ENCODE results near the gene LYPLAL1.
A peak's percentile ranks its signal among the peaks of the same experiment; 100 is the strongest.

Gene LYPLAL1

DNA sequence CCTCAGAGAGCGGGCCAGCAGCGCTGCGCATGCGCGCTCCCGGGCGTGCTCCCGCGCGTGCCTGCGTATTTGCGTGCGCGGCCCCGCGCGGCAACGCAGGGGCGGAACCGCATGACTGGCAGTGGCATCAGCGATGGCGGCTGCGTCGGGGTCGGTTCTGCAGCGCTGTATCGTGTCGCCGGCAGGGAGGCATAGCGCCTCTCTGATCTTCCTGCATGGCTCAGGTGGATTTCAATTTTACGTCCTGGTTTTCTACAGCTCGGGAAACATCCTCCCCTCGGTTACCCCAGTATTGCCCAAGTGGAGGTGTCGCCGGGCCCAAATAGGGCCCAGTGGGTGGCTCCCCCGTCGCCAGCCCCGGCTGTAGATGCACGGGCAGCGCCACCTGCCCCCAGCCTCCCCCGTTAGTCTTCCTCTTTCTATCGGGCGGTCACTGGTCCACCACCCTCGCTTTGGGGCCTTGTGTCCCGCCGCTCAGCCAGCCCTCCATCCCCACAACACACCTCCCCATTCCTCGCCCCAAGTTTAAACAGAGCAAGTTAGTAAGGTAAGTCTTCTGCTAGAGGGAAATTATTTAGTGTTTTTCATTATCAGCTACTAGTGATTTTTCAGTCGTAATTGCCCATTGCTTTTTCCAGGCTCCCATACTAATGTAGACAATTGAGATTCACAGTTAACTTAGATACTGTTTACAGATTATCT lies at the start of gene LYPLAL1:
TSS of gene LYPLAL1 (plus strand) at position 121 of the 702 bp plus-strand sequence. CDS start at position 134, 13 bp downstream.
- peak; percentile 75 to 78 for DNase-seq

DNA sequence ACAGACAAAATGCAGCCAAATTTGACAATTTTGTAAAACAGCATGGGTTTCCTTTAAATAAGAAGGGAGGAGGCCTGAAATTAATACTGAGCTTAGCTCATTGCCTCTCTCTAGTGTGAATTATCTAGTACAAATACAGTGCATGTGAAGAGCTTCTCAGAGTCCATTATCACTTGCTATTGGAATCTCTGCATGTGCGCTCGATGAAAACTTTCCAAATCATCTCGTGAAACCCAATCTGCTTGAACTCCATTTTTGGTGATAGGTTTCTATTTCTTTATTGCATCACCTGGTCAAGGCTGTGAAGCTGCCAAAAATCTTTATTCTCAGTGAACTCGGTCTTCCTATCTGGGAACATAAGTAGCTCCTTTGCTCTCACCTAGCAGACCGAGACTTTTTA lies 49.5 kb upstream of the LYPLAL1 start:
- DNase-seq = no peak

DNA sequence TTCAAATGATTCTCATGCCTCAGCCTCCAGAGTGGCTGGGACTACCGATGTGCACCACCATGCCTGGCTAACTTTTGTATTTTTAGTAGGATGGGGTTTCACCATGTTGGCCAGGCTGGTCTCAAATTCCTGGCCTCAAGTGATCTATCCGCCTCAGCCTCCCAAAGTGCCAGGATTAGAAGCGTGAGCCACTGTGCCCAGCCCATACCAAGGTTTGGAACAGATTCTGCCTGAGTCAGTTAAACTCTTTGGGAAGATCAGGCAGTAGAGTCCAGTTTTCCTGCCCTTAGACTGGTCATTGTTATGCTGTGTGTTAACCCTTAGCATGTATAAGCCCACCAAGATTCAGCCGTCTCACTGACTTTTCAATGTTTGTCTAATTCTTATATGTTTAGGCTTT lies 48.3 kb upstream of the LYPLAL1 start:
- no peak for DNase-seq

DNA sequence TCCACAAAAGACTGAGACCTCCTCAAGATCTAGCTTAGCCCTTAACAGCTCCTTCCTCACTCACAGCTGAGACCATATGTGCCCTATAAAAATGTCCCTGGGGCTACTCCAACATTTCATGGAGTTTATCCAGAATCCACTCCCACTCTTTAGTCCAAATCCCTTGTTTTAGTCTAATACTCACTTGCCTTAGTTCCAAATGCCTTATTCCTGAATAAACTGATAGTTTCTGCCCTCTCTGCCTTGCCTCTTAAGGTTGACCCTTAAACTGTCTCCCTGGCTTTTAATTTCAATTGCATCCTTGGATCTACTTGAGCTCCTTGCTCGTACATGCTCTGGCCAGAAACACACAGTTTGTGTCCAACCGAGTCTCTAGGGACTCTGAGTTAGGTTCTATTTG lies 47.3 kb upstream of the LYPLAL1 start:
- DNase-seq = no peak

DNA sequence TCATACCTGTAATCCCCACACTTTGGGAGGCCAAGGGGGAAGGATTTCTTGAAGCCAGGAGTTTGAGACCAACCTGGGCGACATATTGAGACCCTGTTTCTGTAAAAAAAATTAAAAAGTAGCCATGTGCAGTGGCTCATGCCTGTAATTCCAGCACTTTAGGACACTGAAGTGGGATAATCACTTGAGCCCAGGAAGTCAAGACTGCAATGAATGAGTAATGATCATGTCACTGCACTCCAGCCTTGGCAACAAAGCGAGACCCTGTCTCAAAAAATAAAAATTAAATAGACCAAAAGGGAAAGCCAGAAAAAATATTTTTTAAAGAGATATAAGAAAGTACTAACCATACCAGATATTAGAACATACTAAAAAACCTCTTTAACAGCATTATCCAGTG lies 44.7 kb upstream of the LYPLAL1 start:
- no peak for DNase-seq

DNA sequence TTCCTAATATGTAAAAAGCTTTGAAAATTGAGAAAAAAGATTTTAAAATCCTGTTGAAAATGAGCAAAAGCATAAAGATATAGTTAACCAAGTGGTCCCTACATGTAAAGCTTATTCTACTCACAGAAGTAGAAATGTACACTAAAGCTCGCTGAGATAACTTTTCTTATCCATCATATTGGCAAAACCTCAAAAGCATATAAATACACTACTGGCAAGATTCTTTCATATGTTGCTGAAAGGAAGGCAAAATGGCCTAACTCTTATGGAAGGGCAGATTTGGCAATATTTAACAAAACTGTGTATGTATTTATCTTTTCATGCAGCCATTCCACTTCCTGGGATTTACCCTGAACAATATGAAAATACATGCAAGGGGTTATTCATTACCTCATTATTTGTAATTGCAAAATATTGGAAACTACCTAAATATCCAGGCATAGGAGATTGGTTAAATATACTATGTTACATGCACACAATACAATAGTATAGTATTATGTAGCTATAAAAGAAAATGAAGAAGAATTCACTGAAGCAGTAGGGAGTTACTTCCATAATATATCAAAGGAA lies 43.2 kb upstream of the LYPLAL1 start:
- no peak for DNase-seq

DNA sequence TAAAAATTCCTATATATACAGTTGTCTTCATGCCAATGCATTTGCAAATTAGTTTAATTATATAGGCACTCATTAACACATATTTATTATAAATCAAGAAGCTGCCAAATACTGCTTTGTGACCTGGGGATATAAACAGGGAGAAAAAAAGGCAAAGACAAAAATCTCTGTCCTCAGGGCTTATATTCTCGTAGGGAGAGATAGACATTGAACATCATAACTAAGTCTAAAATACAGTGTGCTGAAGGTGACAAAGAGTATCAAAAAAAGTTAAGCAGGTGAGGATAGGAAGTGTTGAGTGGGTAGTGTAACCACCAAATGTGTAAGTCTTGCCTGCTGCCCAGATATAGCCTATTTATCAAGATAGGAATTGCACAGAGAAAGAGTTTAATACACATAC lies 40.7 kb upstream of the LYPLAL1 start:
- no peak for DNase-seq

DNA sequence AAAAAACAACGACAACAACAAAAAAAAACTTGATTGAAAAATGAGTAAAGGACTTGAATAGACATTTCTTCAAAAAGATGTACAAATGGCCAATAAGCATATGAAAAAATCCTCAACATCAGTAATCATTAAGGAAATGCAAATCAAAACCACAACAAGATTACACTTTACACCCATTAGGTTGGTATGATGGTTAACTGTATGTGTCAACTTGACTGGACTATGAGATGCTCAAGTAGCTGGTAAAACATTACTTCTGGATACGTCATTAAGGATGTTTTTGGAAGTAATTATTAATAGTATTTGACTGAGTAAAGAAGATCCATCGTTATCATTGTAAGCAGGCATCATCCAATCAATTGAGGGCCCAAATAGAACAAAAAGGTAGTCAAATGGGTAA lies 34.9 kb upstream of the LYPLAL1 start:
- no peak for DNase-seq

DNA sequence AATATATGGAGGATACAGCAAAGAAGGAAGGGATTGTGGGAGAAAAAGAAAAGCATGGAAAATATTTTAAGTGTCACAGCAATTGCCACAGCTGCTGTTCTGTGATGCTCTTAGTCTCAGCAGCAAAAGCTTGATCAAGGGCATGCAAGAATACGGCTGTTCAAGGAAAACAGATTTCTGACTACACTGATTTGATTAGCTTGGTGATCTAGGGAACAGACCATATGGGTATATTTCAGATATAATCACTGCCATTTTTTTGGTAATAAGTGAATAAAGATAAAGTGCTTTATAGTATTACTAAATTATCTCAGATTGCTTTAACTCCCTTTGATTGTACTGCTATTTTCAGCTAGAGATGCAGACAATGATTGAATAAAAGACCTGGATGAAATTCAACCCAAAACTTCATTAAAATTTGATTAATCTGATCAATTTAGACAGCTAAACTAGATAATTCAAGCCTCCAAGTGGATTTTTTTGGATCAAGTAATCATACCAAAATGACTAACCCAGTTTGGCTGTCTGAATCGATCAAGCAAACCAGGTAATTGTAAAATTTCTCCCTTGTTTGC lies 33.3 kb upstream of the LYPLAL1 start:
- no peak for DNase-seq

DNA sequence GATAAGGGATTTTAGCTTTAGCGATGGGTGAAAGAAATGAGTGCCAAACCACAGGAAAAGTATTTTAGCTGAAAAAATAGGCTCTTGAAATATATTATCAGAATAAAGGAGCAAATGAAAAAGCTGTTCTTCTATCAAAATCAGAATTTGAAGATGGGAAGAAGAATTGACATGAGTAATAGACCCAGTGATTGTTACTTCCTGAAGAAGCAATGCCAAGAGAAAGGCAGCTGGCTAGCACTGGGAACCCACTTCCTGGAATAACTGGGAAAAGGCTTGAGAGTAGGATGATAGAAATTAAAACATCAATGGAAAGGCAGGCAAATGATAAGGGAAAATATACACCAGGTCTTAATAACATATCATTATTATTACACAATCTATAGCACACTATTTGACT lies 29.9 kb upstream of the LYPLAL1 start:
- no peak for DNase-seq

DNA sequence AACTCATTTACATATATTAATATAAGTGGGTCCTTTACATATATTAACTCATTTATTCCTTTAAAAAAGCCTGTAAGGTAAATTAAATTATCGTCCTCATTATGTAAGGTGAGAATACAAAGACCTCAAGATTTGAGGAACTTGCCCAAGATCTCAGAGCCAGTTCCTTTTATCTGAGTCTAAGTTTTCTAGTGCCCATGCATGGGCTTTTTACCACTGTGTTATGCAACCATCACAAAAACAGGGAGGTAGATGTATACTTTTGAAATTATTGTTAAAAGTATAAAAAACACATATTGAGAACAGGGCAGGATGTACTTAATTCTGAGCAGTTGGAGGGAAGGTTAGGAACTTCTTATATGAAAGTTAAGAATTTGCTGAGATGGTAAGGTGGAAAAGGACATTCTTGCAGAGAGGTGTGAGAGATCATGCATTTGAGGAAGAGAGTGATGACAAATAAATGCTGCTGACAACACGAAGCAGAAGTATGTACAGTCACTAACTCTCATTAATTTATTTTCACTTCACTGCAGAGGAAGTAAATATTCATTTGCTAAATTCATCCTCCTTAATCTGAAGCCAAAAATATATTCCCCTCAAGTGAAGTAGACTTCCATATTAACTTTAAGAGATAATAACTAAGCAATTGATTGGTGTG lies 28.9 kb upstream of the LYPLAL1 start:
- no peak for DNase-seq

DNA sequence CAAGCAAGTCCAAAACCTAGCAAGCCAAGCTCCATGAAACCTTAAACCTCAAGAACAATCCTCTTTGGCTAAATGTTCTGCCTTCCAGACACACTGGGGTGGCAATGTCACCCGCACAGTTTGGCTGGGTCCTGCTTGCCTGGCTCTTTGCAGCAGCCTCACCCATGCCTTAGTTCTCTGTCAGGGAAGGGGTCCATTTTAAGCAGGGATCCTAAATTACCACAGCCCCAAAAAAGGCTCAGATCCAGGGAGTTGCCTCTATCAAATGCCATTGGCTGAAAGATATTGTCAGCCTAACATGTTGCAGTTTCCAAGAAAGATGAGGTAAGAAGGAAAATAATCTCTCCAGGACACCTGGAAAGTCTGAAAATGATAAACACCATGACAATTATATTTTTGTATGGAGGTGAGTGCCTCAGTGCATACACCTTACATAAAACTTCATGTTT lies 26.1 kb upstream of the LYPLAL1 start:
- no peak for DNase-seq

DNA sequence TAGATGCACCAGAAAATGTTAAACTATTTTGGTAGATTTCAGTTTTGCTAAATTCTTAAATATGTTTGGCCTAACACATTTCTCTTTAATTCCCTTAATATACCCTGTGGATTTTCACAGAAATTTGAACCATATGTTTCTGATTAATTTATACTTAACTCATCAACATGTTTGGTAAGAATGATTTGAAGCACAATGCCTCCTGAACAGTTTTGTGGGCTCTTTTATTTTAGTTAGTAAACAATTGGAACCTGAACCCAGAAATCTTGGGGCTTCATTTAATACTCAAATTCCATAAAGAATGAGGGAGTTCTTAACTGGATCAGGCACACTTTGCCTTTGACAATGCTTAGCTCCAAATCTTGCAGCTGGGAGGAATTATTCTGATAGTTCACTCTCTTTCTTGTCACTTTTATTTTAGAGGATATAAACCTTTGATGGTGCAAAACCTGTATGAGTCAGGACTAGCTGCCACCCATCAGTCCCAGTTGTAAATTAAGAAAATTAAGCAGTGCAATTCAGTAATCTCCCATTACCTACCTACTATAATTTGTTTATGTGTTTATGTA lies 24.6 kb upstream of the LYPLAL1 start:
- DNase-seq = no peak

DNA sequence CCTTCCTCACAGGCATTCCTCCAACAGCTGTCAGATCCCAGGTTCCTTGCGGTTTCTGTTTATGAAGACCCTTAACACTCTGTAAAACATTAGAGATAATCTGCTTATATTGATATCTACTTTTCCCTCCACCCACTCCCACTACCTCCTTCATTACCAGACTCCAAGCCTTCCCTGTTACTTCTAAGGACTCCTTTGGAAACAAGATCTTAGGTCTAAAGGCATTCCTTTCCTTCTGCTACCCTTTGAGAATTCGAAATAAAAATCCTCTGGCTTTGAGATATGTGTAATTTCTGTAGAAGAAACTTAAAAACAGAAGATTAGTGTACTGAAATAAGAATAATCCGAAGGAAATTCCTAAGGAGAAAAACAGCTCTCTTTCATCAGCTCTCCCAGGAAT lies 23.7 kb upstream of the LYPLAL1 start:
- DNase-seq = no peak

DNA sequence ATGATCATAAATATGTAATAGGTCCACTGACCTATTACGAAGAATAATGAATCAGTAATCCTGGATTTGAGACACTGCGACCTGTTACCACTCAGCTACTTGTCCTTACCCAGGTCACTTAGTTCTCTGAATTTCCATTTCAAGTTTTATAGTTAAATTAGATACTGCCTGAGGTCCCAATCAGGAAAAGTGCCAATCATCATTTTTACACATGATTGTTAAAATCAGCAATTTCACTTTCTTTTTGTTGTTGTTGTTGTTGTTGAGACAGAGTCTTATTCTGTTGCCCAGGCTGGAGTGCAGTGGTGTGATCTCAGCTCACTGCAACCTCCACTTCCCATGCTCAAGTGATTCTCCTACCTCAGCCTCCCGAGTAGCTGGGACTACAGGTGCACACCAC lies 22.8 kb upstream of the LYPLAL1 start:
- DNase-seq = no peak

DNA sequence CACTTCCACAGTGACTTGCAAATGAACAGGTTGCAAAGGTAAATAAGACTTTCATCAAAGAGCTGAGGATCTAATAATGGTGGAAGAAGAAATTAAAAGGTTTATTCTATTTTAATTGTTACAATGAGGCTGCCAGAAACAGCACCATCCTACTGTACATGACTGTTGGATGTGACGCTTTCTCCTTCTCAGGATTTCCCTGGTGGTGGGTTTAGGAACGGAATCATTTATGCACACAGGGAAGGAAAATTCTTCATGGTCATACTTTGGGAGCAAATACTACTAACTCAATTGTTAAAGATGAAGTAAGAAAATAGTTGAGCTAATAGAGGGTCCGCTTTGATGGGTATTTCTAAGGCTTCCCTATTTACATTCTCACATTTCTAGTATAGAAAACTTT lies 22.2 kb upstream of the LYPLAL1 start:
- no peak for DNase-seq

DNA sequence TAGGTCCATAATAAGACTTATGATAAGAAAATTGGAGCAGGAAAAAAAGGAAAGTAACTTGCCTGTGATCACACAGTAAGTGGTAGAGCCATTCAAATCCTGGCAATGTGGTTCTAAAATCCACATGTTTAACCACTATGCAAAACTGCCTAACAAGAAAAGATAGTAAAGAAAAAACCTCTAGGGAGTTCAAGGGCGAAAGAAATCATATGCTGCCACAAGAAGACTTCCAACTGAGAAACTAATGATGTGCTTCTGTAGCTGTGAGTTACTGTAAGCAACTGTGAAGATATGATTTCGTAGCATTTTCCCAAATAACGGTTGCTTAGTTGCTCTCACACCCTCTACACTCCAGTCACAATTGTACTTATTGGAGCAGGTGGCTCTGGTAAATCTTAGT lies 20.9 kb upstream of the LYPLAL1 start:
- no peak for DNase-seq

DNA sequence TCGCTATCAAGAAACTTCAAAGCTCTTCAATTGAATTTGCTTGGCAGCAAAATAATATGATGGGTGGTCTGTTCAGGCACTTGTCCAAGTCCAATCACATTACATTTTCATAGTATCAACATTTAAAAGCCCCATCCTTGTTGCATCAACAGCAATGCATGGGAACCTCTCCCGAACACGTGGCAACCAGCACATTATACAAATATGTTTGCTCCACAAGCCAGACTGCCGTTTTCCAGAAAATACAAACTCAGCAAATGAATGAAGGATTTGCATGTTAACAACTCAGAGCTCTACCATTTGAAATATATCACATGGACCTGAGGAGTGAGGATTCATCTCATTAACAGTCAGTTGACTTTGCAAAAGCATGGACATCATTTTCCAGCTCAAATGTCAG lies 20.0 kb upstream of the LYPLAL1 start:
- DNase-seq = no peak

DNA sequence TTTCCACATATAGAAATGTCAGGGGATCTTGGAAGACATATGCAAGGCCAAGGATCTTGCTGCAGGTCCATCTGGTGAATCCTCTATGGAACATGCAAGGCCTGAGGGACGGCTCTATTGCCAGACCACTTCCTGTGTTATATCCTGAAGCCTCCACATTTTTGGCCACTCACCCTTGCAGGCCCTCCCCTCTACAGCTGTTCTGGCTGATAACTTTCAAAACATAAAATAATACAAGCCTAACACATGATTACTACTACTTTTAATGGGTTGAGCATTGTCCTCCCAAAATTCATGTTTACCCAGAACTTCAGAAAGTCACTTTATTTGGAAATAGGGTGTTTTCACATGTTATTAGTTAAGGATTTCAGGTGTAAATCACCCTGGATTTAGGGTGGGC lies 18.5 kb upstream of the LYPLAL1 start:
- DNase-seq = no peak

DNA sequence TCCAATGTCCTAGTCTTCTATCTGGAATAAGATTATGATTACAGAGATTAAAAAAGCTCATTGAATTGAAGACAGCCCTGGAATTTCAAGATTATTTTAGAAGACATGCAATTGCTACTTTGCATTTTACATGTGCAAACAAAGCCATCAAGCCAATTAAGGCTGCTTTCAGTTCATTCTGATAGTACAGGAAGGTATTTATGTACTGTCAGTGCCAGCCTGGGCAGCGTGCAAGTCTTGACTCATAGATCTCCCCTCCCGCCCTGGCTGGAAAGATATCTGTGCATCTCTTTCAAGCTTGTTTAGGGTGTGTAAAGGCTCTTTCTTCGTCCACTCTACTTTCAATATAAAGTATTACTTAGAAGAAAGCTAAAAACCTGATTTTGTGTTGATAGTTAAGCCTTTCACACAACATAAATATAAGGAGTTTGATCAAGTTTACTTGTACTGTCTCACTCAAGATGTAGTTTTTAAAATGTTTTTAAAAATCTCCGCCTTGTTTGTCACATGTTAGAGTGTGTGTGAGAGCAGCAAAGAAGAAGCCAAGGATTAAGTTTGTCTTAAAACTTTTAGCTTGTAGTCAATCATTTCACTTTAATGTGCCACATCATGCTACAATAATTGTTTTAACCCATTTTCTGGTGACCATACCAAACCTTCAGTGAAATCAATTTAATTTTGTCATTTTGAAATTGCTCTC lies 13.6 kb upstream of the LYPLAL1 start:
- DNase-seq = no peak

DNA sequence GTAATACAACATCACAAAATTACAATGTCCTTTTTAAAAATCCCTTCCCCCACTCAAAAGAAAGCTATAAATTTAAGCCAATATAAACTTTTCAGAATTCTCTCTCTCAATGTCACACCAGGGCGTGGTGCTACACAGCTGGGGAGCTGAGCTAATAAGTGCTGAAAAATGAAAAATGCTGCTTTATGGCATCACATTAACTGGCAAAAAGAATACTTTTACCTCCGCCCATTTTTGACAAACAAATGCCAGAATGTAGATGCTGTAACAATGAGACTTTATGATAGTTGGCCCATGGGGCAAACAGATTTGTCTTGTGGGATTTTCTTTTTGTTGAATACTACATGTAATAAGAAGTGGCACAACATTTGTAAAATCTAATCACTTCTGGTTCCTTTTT lies 12.7 kb upstream of the LYPLAL1 start:
- no peak for DNase-seq

DNA sequence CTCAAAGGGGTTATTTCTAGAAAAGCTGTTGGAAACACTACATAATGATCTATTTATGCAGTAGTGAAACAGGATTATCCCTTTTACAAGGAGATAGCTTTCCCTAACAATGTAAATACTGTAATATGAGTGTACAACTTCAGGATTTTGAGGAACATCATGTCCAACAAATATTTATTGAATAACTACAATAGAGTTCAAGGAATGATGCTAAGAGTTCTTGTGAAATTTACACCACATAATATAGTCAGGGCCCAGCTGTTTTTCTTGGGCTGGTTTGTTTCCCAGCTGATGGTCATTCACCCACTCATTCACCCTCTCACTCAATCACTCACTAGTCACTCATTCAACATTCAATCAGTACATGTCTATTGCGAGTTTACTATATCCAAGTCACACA lies 12.3 kb upstream of the LYPLAL1 start:
- DNase-seq = no peak

DNA sequence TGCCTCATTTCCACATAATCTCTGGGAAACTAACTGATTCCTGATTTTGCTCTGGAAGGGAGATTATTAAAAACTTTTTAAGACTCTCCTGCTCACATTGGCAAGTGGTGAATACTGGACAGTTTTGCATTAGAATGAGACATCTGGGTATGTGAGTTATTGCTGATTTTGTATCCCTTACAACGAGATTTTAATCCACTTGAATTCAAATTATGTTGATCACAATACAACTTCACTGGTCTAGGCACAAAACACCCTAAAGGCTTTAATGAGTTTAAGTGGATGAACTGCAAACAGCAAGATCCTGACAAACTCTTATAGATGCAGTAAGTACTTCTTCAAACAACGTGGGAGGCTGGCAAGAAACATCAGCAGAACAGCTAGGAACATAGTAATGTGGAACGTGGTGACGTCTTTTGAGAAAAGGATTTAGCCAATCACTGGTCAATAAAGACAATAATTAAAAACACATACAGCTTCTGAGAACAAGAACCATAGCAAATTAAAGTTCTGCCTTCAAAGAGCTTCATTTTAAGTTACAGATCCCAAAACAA lies 10.2 kb upstream of the LYPLAL1 start:
- DNase-seq = no peak
